Psoas muscle (tissue), 8 donors: Measurements from ENCODE around the gene CENPP. TPM values are rescaled to one million over a fixed set of nuclear protein-coding genes. Genes with fewer than 3 reads are reported as not detected.
A peak's percentile ranks its signal among the peaks of the same experiment; 100 is the strongest.

Source experiments
- ATAC-seq, 4 donors: fragments of 200-7000 bp; cut with Tn5 transposase; one replicate each; pipeline ENCODE4 v1.9.1; 2020; ENCODE audit warnings: moderate library complexity in 3 of 4, mild to moderate bottlenecking in 2 of 4
- DNase-seq, 2 donors: peaks; one replicate each; pipeline ENCODE4 v3.0.0-alpha.2; 2020
- H3K27ac ChIP-seq: fragments of 200-600 bp; one replicate; pipeline ENCODE4 v1.8.0; 2022
- H3K27me3 ChIP-seq, 3 donors: fragments of 200-600 bp in 1 of 3; one replicate each; pipeline versions ENCODE4 v1.6.1 to v1.8.0; 2013 to 2022; ENCODE audit warnings: low read length in 2 of 3, mild to moderate bottlenecking in 2 of 3, moderate library complexity in 1 of 3; ENCODE audit not compliant: insufficient read depth in 3 of 3
- H3K36me3 ChIP-seq, 2 donors: fragments of 200-600 bp in 1 of 2; one replicate each; pipeline versions ENCODE4 v1.6.1 to v1.8.0; 2013 to 2022; ENCODE audit warnings: low read depth in 1 of 2, mild to moderate bottlenecking in 1 of 2, moderate library complexity in 1 of 2; ENCODE audit not compliant: insufficient read depth in 1 of 2
- H3K4me1 ChIP-seq: fragments of 200-600 bp; one replicate; pipeline ENCODE4 v1.8.0; 2022
- H3K4me3 ChIP-seq: fragments of 200-600 bp; one replicate; pipeline ENCODE4 v1.8.0; 2022; ENCODE audit warnings: mild to moderate bottlenecking
- H3K9me3 ChIP-seq: fragments of 200-600 bp; one replicate; pipeline ENCODE4 v1.8.0; 2022
- WGBS, 3 donors: extraction: QIAGEN DNeasy Blood & Tissue Kit; methylation state at CpG; one replicate each; pipeline versions ENCODE4 v1.1.6 to v1.1.7; 2013; 5-methylcytosine and 5-hydroxymethylcytosine counted together
- intact Hi-C, 2 donors: fragments of 100-400 bp; cut with DNase I; formaldehyde crosslinking; loops; one replicate each; pipeline versions ENCODE4 v1.11.0 to v1.14.2; 2022
- polyA plus RNA-seq, 3 donors: library from polyadenylated mRNA; stranded (reverse); fragments of 200-250 nt; gene quantifications; one replicate each; pipeline ENCODE4 v1.2.3, GENCODE V29; 2013
- total RNA-seq, 4 donors: library from RNA; stranded (reverse); fragmentation: NEBNext Ultra II Directional in 2 of 4; extraction: Animal tissue kit (Norgen Biotek cat#: 25700) in 2 of 4; gene quantifications; one replicate each; pipeline versions ENCODE4 v1.2.1 to v1.2.4, GENCODE V29; 2021 to 2023
- TF ChIP-seq, protein P1 (sequence below): fragments of 200-600 bp; IDR thresholded peaks from one replicate; pipeline ENCODE4 v1.8.0; 2022; ENCODE audit warnings: antibody characterized with exemption
- donor health status: healthy with polysubstance abuse.
- donor health status: DM: no; HTN: no; CAD: no; lungs with moderate emphysema.
- donor health status: Bipolar disorder and iron deficiency.
- donor health status: healthy.
- donor health status: DM: yes; HTN: yes; CAD: no.
- donor health status: DM: no; HTN: no; CAD: no.
- donor health status: DM: no; HTN: no; CAD: no.
- donor health status: DM: yes; HTN: yes; CAD: no.

The CENPP gene
- total and polyA plus RNA-seq, 7 donors = 1.8 to 15.7 (median 6.4) TPM

GRCh38 chr9:92632641-92633040, 306.9 kb downstream of the CENPP start:
- no peak for DNase-seq
- peaks cover 13 to 67% of the 10 kb centered on the region in 2 donors for H3K36me3 ChIP-seq
- H3K27ac ChIP-seq = no peak overlapping the region

GRCh38 chr9:92633614-92634278, 308.0 kb downstream of the CENPP start:
- H3K9me3 ChIP-seq = no peaks in the 10 kb centered on the region
- intact Hi-C loops = loop anchor here (5.0 to 10.0 kb wide), 4 partner anchors 286 to 496 kb away; partner anchors contain the start of genes CENPP (in 1 of the 2) and NOL8 (in 1 of the 2)
- H3K4me1 ChIP-seq = peaks cover 7% of the 10 kb centered on the region
- H3K27me3 ChIP-seq = no peaks in the 10 kb centered on the region
- ATAC-seq (no peak), DNase-seq (no peak)
- peaks cover 13 to 72% of the 10 kb centered on the region in 2 donors for H3K36me3 ChIP-seq
- TF ChIP-seq, protein P1, sequence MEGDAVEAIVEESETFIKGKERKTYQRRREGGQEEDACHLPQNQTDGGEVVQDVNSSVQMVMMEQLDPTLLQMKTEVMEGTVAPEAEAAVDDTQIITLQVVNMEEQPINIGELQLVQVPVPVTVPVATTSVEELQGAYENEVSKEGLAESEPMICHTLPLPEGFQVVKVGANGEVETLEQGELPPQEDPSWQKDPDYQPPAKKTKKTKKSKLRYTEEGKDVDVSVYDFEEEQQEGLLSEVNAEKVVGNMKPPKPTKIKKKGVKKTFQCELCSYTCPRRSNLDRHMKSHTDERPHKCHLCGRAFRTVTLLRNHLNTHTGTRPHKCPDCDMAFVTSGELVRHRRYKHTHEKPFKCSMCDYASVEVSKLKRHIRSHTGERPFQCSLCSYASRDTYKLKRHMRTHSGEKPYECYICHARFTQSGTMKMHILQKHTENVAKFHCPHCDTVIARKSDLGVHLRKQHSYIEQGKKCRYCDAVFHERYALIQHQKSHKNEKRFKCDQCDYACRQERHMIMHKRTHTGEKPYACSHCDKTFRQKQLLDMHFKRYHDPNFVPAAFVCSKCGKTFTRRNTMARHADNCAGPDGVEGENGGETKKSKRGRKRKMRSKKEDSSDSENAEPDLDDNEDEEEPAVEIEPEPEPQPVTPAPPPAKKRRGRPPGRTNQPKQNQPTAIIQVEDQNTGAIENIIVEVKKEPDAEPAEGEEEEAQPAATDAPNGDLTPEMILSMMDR = no peak
- 79 to 84% (median 80%) methylated on average over 9 of the region's 9 CpGs for WGBS, 3 donors
- H3K27ac ChIP-seq = no peak overlapping the region
- H3K4me3 ChIP-seq = no peak overlapping the region

More at GRCh38 chr9:92632641-92633040, 306.9 kb downstream of the CENPP start:
- ATAC-seq = no peak
- H3K9me3 ChIP-seq = no peaks in the 10 kb centered on the region
- TF ChIP-seq, protein P1 = no peak
- 94 to 97% (median 94%) methylated on average over 5 of the region's 5 CpGs for WGBS, 3 donors
- H3K4me3 ChIP-seq = no peak overlapping the region
- intact Hi-C loops = loop anchor here (5.0 to 10.0 kb wide), 4 partner anchors 285 to 495 kb away; partner anchors contain the start of genes CENPP (in 1 of the 2) and NOL8 (in 1 of the 2)
- H3K4me1 ChIP-seq = peaks cover 7% of the 10 kb centered on the region
- H3K27me3 ChIP-seq = no peaks in the 10 kb centered on the region

GRCh38 chr9:92634712-92635605, 309.2 kb downstream of the CENPP start:
- no peak overlapping the region for H3K4me3 ChIP-seq
- no peaks in the 10 kb centered on the region for H3K27me3 ChIP-seq
- peaks cover 13 to 84% of the 10 kb centered on the region in 2 donors for H3K36me3 ChIP-seq
- peak; percentile 78 to 88 for DNase-seq
- TF ChIP-seq, protein P1 = peak; percentile 91
- no peaks in the 10 kb centered on the region for H3K9me3 ChIP-seq
- H3K4me1 ChIP-seq = peaks cover 7% of the 10 kb centered on the region
- peak; percentile 85 to 92 (median 89) for ATAC-seq
- WGBS, 3 donors = 60 to 62% (median 60%) methylated on average over 35 of the region's 35 CpGs
- intact Hi-C loops = loop anchor here (5.0 to 10.0 kb wide), 5 partner anchors 288 to 498 kb away; partner anchors contain the start of genes CENPP (in 2 of the 2) and NOL8 (in 2 of the 2)
- no peak overlapping the region for H3K27ac ChIP-seq

DNA sequence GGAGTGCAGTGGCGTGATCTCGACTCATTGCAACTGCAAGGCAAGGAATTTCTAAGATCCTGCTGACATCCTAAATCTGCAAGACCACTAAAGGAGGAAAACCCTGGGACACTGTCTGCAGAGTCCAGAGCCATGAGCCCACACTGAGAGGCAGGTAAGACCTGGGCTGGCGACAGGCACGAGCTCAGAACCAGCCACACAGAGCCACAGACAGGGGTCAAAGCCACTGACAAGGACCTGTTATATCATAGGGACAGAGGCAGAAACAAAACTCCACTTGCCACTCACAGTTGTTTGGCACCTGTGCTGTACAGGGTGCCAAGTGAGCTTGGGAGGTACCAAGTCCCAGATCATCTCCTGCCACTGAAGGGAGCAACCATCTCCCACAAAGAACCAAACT, 310.0 kb downstream of the CENPP start:
- DNase-seq (no peak), ATAC-seq (no peak)
- no peaks in the 10 kb centered on the region for H3K27me3 ChIP-seq
- intact Hi-C loops = loop anchor here (5.0 to 10.0 kb wide), 4 partner anchors 308 to 498 kb away; partner anchors contain the start of genes CENPP (in 2 of the 2) and NOL8 (in 2 of the 2)
- H3K4me1 ChIP-seq = peaks cover 7% of the 10 kb centered on the region
- no peak overlapping the region for H3K4me3 ChIP-seq
- H3K36me3 ChIP-seq = peaks cover 13 to 92% of the 10 kb centered on the region in 2 donors
- no peak overlapping the region for H3K27ac ChIP-seq
- H3K9me3 ChIP-seq = no peaks in the 10 kb centered on the region
- WGBS, 3 donors = 87 to 98% (median 91%) methylated on average over 4 of the region's 4 CpGs
- TF ChIP-seq, protein P1 = no peak
